Neural progenitor cell (in vitro differentiated cells): ENCODE results near the gene NXN. TPM values are rescaled to one million over a fixed set of nuclear protein-coding genes. Genes with fewer than 3 reads are reported as not detected.
A peak's percentile ranks its signal among the peaks of the same experiment; 100 is the strongest.

Experiments
- DNase-seq: peaks from one replicate; pipeline ENCODE4 v3.0.0-alpha.2; 2016; ENCODE audit warnings: low spot score
- H2AFZ ChIP-seq: fragments of 200-600 bp; sonication (generic); replicated peaks from 2 replicates; pipeline ENCODE4 v1.6.1; 2016; ENCODE audit warnings: antibody characterized with exemption
- H3F3A ChIP-seq: fragments of 200-600 bp; sonication (generic); 2 replicates; pipeline ENCODE4 v1.6.1; 2016; ENCODE audit warnings: antibody characterized with exemption, low read depth
- H3K27ac ChIP-seq: fragments of 200-600 bp; sonication (generic); 2 replicates; pipeline ENCODE4 v1.5.1; 2016; ENCODE audit warnings: mild to moderate bottlenecking
- H3K27me3 ChIP-seq: fragments of 200-600 bp; sonication (generic); 2 replicates; pipeline ENCODE4 v1.6.1; 2016; ENCODE audit warnings: mild to moderate bottlenecking, moderate library complexity
- H3K36me3 ChIP-seq: fragments of 200-600 bp; sonication (generic); 2 replicates; pipeline ENCODE4 v1.5.1; 2016
- H3K4me1 ChIP-seq: fragments of 200-600 bp; sonication (generic); 2 replicates; pipeline ENCODE4 v1.6.1; 2016; ENCODE audit warnings: mixed run types
- H3K4me2 ChIP-seq: fragments of 200-600 bp; sonication (generic); 2 replicates; pipeline ENCODE4 v1.6.1; 2016
- H3K4me3 ChIP-seq: fragments of 200-600 bp; sonication (generic); 2 replicates; pipeline ENCODE4 v1.5.1; 2016
- H3K79me2 ChIP-seq: fragments of 200-600 bp; sonication (generic); 2 replicates; pipeline ENCODE4 v1.6.1; 2016; ENCODE audit warnings: low read depth
- H3K9ac ChIP-seq: fragments of 200-600 bp; sonication (generic); 2 replicates; pipeline ENCODE4 v1.6.1; 2016
- H3K9me3 ChIP-seq: fragments of 200-600 bp; sonication (generic); 2 replicates; pipeline ENCODE4 v1.5.1; 2016; ENCODE audit warnings: low read depth
- H4K20me1 ChIP-seq: fragments of 200-600 bp; sonication (generic); 2 replicates; pipeline ENCODE4 v1.6.1; 2016; ENCODE audit warnings: low read depth
- H3K27ac Mint-ChIP-seq: 3 replicates; pipeline ENCODE4 v1.8.0; 2021; ENCODE audit warnings: mixed read lengths
- H3K27me3 Mint-ChIP-seq: 2 replicates; pipeline ENCODE4 v1.8.0; 2022; ENCODE audit warnings: low read depth, mild to moderate bottlenecking, inconsistent platforms, moderate library complexity, mixed read lengths; ENCODE audit not compliant: insufficient read depth
- H3K36me3 Mint-ChIP-seq: 3 replicates; pipeline ENCODE4 v1.8.0; 2021; ENCODE audit warnings: mixed read lengths
- H3K4me1 Mint-ChIP-seq: 3 replicates; pipeline ENCODE4 v1.8.0; 2021; ENCODE audit warnings: mixed read lengths
- H3K4me3 Mint-ChIP-seq: 3 replicates; pipeline ENCODE4 v1.8.0; 2021; ENCODE audit warnings: mild to moderate bottlenecking, moderate library complexity, mixed read lengths
- H3K9me3 Mint-ChIP-seq: 3 replicates; pipeline ENCODE4 v1.8.0; 2020; ENCODE audit warnings: mixed read lengths
- CTCF ChIP-seq: fragments of 200-600 bp; sonication (generic); IDR thresholded peaks from 2 replicates; pipeline ENCODE4 v1.5.1; 2017; ENCODE audit warnings: antibody characterized with exemption, mild to moderate bottlenecking
- EZH2 ChIP-seq: fragments of 200-600 bp; sonication (generic); IDR thresholded peaks from 2 replicates; pipeline ENCODE4 v1.6.1; 2017; ENCODE audit warnings: antibody characterized with exemption, mild to moderate bottlenecking, moderate library complexity
- EZH2phosphoT487 ChIP-seq: fragments of 200-600 bp; sonication (generic); IDR thresholded peaks from 2 replicates; pipeline ENCODE4 v1.6.1; 2017; ENCODE audit warnings: antibody characterized with exemption
- total RNA-seq: library from RNA; depleted of rRNA; stranded (reverse); fragments of >200 nt; gene quantifications from 2 replicates; pipeline ENCODE4 v1.2.3, GENCODE V29; 2015; ENCODE audit warnings: low replicate concordance

NXN gene
- total RNA-seq, 1 donor from 2014 or later: 35.9 TPM

- peaks cover 27% of the 10 kb centered on the region for H3K36me3 Mint-ChIP-seq
- H3K4me2 ChIP-seq: peak overlapping the region; percentile 29
- no peak overlapping the region for H3K27ac Mint-ChIP-seq
- no peak overlapping the region for H2AFZ ChIP-seq
- H3K79me2 ChIP-seq: no peaks in the 10 kb centered on the region
- peaks cover 12% of the 10 kb centered on the region for H3F3A ChIP-seq
- H3K9me3 Mint-ChIP-seq: no peaks in the 10 kb centered on the region
- H3K4me3 ChIP-seq: no peak overlapping the region
- peaks cover 7% of the 10 kb centered on the region for H3K27me3 Mint-ChIP-seq
- H3K4me1 ChIP-seq: peaks cover 6% of the 10 kb centered on the region
- H3K4me3 Mint-ChIP-seq: no peak overlapping the region
- H3K9ac ChIP-seq: no peak overlapping the region
- H3K27me3 ChIP-seq: no peaks in the 10 kb centered on the region
- no peak for TF ChIP-seq EZH2phosphoT487
- TF ChIP-seq CTCF: no peak
- no peak for TF ChIP-seq EZH2
- H3K9me3 ChIP-seq: no peaks in the 10 kb centered on the region
- no peaks in the 10 kb centered on the region for H4K20me1 ChIP-seq
- DNase-seq: no peak
- H3K4me1 Mint-ChIP-seq: peaks cover 28% of the 10 kb centered on the region
- H3K36me3 ChIP-seq: no peaks in the 10 kb centered on the region
- H3K27ac ChIP-seq: no peak overlapping the region
These were observed 184.3 kb downstream of the NXN start for GRCh38 chr17:795276-795675.

- peak; percentile 92 for DNase-seq
- no peaks in the 10 kb centered on the region for H3K36me3 ChIP-seq
- H3K4me3 Mint-ChIP-seq: peak overlapping the region; percentile 62
- H3K9me3 ChIP-seq: no peaks in the 10 kb centered on the region
- H4K20me1 ChIP-seq: no peaks in the 10 kb centered on the region
- no peak overlapping the region for H3K4me3 ChIP-seq
- peaks cover 28% of the 10 kb centered on the region for H3K4me1 Mint-ChIP-seq
- H3F3A ChIP-seq: peaks cover 12% of the 10 kb centered on the region
- H3K36me3 Mint-ChIP-seq: peaks cover 23% of the 10 kb centered on the region
- H3K4me1 ChIP-seq: peaks cover 6% of the 10 kb centered on the region
- peak overlapping the region; percentile 82 for H3K27ac Mint-ChIP-seq
- no peak overlapping the region for H3K9ac ChIP-seq
- H3K27me3 Mint-ChIP-seq: peaks cover 8% of the 10 kb centered on the region
- no peaks in the 10 kb centered on the region for H3K79me2 ChIP-seq
- no peaks in the 10 kb centered on the region for H3K9me3 Mint-ChIP-seq
- TF ChIP-seq EZH2phosphoT487: no peak
- peak; percentile 98 for TF ChIP-seq CTCF
- H2AFZ ChIP-seq: no peak overlapping the region
- peak overlapping the region; percentile 29 for H3K4me2 ChIP-seq
- H3K27me3 ChIP-seq: no peaks in the 10 kb centered on the region
- H3K27ac ChIP-seq: no peak overlapping the region
These were observed 184.7 kb downstream of the NXN start for GRCh38 chr17:794876-795275.

- no peak overlapping the region for H3K27ac ChIP-seq
- DNase-seq: no peak
- peaks cover 12% of the 10 kb centered on the region for H3F3A ChIP-seq
- no peak overlapping the region for H3K9ac ChIP-seq
- no peak overlapping the region for H3K4me2 ChIP-seq
- H3K4me1 ChIP-seq: peaks cover 6% of the 10 kb centered on the region
- Mint-ChIP-seq H3K4me1 (peaks cover 28% of the 10 kb centered on the region), H3K27ac (peak overlapping the region; percentile 30), H3K36me3 (peaks cover 21% of the 10 kb centered on the region), H3K4me3 (no peak overlapping the region), H3K9me3 (no peaks in the 10 kb centered on the region), H3K27me3 (peaks cover 8% of the 10 kb centered on the region)
- no peaks in the 10 kb centered on the region for H3K27me3 ChIP-seq
- no peak overlapping the region for H2AFZ ChIP-seq
- H3K79me2 ChIP-seq: no peaks in the 10 kb centered on the region
- H4K20me1 ChIP-seq: no peaks in the 10 kb centered on the region
- TF ChIP-seq EZH2 (no peak), CTCF (no peak), EZH2phosphoT487 (no peak)
- no peaks in the 10 kb centered on the region for H3K9me3 ChIP-seq
- no peak overlapping the region for H3K4me3 ChIP-seq
- no peaks in the 10 kb centered on the region for H3K36me3 ChIP-seq
These were observed 187.3 kb downstream of the NXN start for GRCh38 chr17:792277-792676.
